Measurements from ENCODE around the gene AKAP14. TPM values are rescaled to one million over a fixed set of nuclear protein-coding genes. Genes with fewer than 3 reads are reported as not detected.
"Not testable (repeated sequence)": the region's sequence is repeated elsewhere in the genome, so short reads cannot be mapped to it uniquely, and the experiment has no call there.

Gene AKAP14
- total and polyA plus RNA-seq, 8 donors = 0.81 to 4.8 (median 3.2) TPM; not detected in 1

DNA sequence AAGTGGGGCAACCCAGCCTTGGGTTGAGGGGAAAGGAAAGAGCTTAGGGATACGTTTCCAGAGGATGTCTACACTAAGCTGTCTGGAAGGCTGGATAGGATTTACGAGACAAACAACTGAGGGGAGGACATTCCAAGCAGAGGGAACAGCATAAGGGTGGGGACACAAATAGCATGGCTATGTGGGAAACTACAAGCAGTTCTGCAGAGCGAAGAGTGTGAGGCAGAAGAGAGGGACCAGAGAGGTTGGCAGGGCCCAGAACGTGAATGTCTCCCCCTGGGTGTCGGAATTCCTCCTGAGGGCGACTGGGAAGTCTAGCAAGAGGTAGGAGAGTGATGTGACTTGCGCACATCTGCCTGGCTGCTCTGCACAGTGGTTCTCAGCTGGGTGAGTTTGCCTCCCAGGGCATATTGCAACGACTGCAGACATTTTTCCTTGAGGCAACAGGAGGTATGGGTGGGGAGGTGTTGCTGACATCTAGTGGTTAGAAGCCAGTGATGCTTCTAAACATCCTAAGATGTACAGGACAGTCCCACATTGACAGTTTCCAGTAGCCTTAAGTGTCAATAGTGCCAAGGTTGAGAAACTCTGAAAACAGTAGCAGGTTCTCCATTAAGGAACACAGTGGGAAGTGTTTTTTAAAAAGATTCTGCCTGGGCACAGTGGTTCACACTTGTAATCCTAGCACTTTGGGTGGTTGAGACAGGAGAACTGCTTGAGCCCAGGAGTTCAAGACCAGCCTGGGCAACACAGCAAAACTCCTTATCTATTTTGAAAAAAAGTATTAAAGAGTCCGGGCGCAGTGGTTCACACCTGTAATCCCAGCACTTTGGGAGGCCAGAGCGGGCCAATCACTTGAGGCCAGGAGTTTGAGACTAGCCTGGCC, 14.9 kb upstream of the AKAP14 start:
- H3K9me3 ChIP-seq = no peaks in the 10 kb centered on the region
- TF ChIP-seq, protein P1, sequence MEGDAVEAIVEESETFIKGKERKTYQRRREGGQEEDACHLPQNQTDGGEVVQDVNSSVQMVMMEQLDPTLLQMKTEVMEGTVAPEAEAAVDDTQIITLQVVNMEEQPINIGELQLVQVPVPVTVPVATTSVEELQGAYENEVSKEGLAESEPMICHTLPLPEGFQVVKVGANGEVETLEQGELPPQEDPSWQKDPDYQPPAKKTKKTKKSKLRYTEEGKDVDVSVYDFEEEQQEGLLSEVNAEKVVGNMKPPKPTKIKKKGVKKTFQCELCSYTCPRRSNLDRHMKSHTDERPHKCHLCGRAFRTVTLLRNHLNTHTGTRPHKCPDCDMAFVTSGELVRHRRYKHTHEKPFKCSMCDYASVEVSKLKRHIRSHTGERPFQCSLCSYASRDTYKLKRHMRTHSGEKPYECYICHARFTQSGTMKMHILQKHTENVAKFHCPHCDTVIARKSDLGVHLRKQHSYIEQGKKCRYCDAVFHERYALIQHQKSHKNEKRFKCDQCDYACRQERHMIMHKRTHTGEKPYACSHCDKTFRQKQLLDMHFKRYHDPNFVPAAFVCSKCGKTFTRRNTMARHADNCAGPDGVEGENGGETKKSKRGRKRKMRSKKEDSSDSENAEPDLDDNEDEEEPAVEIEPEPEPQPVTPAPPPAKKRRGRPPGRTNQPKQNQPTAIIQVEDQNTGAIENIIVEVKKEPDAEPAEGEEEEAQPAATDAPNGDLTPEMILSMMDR (IDR thresholded peaks at IDR 0.05) = peak in 1 of 2 donors; percentile 35
- intact Hi-C loops (cut with DNase I) = no loop called here
- H3K27me3 ChIP-seq = no peaks in the 10 kb centered on the region
- H3K27ac ChIP-seq = no peak overlapping the region
- peaks cover 0 to 13% of the 10 kb centered on the region in 2 donors for H3K36me3 ChIP-seq
- no peaks in the 10 kb centered on the region for H3K4me1 ChIP-seq
- DNase-seq (peak in 2 of 4 donors; percentile 18 to 36), ATAC-seq (peak; percentile 94)
- H3K4me3 ChIP-seq = no peak overlapping the region

DNA sequence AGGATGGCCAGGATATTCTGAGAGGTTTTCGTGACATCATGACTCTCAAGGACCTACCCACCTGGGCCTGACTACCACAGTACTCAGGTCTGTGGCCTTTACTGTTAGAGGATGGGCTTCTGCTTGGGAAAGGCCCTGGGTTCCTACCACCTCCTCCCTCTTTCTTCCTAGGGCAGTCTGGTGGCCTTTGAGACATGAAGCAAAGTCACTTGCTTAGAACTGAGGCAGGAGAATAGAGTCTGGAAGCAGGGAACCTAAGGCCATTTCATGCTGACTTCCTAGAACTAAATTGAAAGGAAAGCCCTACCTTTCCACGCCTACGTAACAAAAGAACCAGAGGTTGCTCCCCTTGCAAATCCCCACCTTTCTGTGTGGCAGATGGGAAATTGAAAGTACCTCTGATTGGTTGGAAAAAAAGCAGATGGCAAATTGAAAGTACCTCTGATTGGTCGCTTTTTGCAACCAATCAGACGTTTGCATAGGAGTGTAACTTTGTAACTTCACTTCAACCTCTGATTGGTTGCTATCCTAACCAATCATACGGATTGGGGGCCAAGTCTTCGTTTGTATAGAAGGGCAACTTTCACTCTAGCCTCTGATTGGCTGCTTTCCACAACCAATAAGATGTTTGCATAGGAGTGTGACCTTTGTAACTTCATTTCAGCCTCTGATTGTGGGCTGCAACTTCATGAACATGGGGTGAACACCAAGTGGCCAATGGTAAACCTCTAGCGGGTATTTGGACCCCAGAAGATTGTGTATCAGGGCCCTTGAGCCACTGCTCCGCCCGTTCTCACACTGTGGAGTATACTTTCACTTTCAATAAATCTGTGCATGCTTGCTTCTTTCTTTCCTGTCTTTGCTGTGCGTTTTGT, 9.9 kb upstream of the AKAP14 start:
- no peaks in the 10 kb centered on the region for H3K27me3 ChIP-seq
- intact Hi-C loops (cut with DNase I) = no loop called here
- H3K9me3 ChIP-seq = no peaks in the 10 kb centered on the region
- H3K4me1 ChIP-seq = no peaks in the 10 kb centered on the region
- no peak overlapping the region for H3K4me3 ChIP-seq
- TF ChIP-seq, protein P1 (IDR thresholded peaks at IDR 0.05) = no peak
- DNase-seq (no peak), ATAC-seq (peak; percentile 26)
- no peak overlapping the region for H3K27ac ChIP-seq
- no peaks in the 10 kb centered on the region for H3K36me3 ChIP-seq

DNA sequence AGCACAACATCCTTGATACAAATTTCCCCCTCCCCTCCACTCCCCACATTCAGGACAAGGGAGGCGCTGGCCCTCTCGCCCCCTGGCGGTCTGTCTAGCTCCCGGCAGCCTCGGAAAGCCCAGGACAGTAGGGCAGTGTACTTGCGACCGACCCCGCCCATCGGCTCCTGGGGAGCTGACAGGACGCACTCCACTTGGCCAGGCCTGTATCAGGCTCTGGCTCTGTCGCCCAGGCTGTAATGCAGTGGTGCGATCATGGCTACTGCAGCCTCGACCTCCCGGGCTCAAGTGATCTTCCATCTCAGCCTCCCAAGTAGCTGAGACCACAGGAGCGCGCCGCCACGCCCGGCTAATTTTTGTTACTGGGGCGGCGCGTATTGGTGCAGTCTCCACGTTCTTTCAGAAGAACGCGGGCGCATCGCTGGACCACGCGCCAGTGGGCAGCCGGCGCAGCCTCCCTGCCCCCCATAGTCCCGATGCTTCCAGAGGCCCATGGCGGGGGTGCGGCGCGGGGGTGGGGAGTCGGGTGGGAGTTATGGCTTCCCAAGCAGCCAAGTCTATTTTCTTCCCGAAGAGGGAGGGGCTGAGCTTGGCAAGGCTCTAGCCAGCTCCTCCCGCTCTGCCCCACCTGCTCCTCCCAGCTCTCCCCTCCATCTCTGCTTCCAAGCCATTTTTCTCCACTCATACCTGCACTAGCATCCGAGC, 7.8 kb upstream of the AKAP14 start:
- peak in 3 of 4 donors; percentile 32 to 89 (median 71) for DNase-seq
- peak; percentile 95 for ATAC-seq
- no peaks in the 10 kb centered on the region for H3K36me3 ChIP-seq
- no peaks in the 10 kb centered on the region for H3K4me1 ChIP-seq
- no peaks in the 10 kb centered on the region for H3K27me3 ChIP-seq
- intact Hi-C loops (cut with DNase I) = no loop called here
- TF ChIP-seq, protein P1 (IDR thresholded peaks at IDR 0.05) = peak in 1 of 2 donors; percentile 69
- H3K4me3 ChIP-seq = peak overlapping the region in 1 of 2 donors; percentile 34
- no peaks in the 10 kb centered on the region for H3K9me3 ChIP-seq
- no peak overlapping the region for H3K27ac ChIP-seq

DNA sequence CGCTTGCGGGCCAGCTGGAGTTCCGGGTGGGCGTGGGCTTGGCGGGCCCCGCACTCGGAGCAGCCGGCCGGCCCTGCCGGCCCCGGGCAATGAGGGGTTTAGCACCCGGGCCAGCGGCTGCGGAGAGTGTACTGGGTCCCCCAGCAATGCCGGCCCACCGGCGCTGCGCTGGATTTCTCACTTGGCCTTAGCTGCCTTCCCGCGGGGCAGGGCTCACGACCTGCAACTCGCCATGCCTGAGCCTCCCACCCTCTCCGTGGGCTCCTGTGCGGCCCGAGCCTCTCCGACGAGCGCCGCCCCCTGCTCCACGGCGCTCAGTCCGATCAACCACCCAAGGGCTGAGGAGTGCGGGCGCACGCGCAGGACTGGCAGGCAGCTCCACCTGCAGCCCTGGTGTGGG, 5.1 kb upstream of the AKAP14 start:
- H3K27ac ChIP-seq; H3K9me3 ChIP-seq; H3K4me3 ChIP-seq; ATAC-seq; H3K36me3 ChIP-seq; DNase-seq; H3K4me1 ChIP-seq; H3K27me3 ChIP-seq; intact Hi-C loops (cut with DNase I): not testable (repeated sequence)

DNA sequence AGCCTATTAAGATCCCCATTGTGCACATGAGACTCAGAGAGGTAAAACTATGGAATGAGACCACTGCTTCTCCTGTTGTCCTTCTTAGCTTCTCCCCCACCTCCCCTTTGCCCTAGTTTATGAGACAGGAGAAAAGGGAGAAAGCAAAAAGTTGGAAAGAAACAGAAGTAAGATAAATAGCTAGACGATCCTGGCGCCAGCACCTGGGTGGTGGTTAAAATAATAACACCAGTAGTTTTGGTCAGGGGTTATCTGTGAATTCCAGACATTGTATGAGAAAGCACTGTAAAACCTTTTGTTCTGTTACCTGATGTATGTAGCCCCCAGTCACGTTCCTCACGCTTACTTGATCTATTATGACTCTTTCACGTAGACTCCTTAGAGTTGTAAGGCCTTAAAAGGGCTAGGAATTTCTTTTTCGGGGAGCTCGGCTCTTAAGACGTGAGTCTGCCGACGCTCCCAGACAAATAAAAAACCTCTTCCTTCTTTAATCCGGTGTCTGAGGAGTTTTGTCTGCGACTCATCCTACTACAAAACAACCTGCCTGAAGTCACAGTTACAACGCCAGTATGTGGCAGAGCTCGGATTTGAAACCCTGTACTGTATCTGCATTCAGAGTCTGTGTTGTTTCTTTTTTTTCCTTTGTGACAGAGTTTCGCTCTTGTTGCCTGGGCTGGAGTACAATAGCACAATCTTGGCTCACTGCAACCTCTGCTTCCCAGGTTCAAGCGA, 3.6 kb upstream of the AKAP14 start:
- H3K27me3 ChIP-seq; H3K36me3 ChIP-seq; H3K9me3 ChIP-seq; H3K4me1 ChIP-seq; H3K4me3 ChIP-seq; H3K27ac ChIP-seq; intact Hi-C loops (cut with DNase I); ATAC-seq; DNase-seq: not testable (repeated sequence)

Data from left lung (tissue), 10 donors.